Naive B cell (primary cell): ENCODE measurements around the gene CST1. TPM values are rescaled to one million over a fixed set of nuclear protein-coding genes. Genes with fewer than 3 reads are reported as not detected.
"Not testable (repeated sequence)": the region's sequence is repeated elsewhere in the genome, so short reads cannot be mapped to it uniquely, and the experiment has no call there.

Experiments used
- ATAC-seq, 2 donors: fragments of 150-1000 bp; cut with Tn5 transposase; 2 replicates each; pipeline ENCODE4 v1.10.0; 2021; ENCODE audit warnings: low read depth in 2 of 2, mild to moderate bottlenecking in 2 of 2, moderate library complexity in 2 of 2
- DNase-seq: peaks from one replicate; pipeline ENCODE4 v3.0.0; 2022
- H3K27ac Mint-ChIP-seq, 6 donors: one replicate each; pipeline ENCODE4 v1.8.0; 2020 to 2022; ENCODE audit warnings: mild to moderate bottlenecking in 6 of 6, mixed read lengths in 6 of 6, moderate library complexity in 5 of 6, inconsistent platforms in 2 of 6
- H3K27me3 Mint-ChIP-seq, 3 donors: one replicate each; pipeline ENCODE4 v1.8.0; 2021 to 2022; ENCODE audit warnings: mixed read lengths in 3 of 3, mild to moderate bottlenecking in 1 of 3
- H3K36me3 Mint-ChIP-seq, 2 donors: one replicate each; pipeline ENCODE4 v1.8.0; 2020 to 2022; ENCODE audit warnings: mixed read lengths in 2 of 2, inconsistent platforms in 1 of 2, mild to moderate bottlenecking in 1 of 2
- H3K4me1 Mint-ChIP-seq, 3 donors: one replicate each; pipeline ENCODE4 v1.8.0; 2020 to 2022; ENCODE audit warnings: mixed read lengths in 3 of 3, inconsistent platforms in 1 of 3, mild to moderate bottlenecking in 1 of 3, moderate library complexity in 1 of 3
- H3K4me3 Mint-ChIP-seq, 8 donors: one replicate each; pipeline ENCODE4 v1.8.0; 2020 to 2022; ENCODE audit warnings: mild to moderate bottlenecking in 8 of 8, mixed read lengths in 8 of 8, moderate library complexity in 8 of 8, inconsistent platforms in 2 of 8
- H3K9me3 Mint-ChIP-seq, 7 donors: one replicate each; pipeline ENCODE4 v1.8.0; 2020 to 2022; ENCODE audit warnings: mixed read lengths in 7 of 7, mild to moderate bottlenecking in 5 of 7, inconsistent platforms in 2 of 7, moderate library complexity in 1 of 7
- polyA plus RNA-seq, 6 donors: library from polyadenylated mRNA; unstranded; fragments of 300-500 nt; fragmentation: Illumina TruSeq; gene quantifications; one replicate each; pipeline ENCODE4 v1.2.3, GENCODE V29; 2021; ENCODE audit warnings: low read depth in 6 of 6

CST1 gene, protein sequence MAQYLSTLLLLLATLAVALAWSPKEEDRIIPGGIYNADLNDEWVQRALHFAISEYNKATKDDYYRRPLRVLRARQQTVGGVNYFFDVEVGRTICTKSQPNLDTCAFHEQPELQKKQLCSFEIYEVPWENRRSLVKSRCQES
- polyA plus RNA-seq = not detected

- not testable (repeated sequence) for H3K9me3 Mint-ChIP-seq, H3K4me3 Mint-ChIP-seq, H3K36me3 Mint-ChIP-seq, H3K27me3 Mint-ChIP-seq, H3K27ac Mint-ChIP-seq, ATAC-seq, H3K4me1 Mint-ChIP-seq, DNase-seq
Observed at GRCh38 chr20:23750786-23751185, at the start of gene CST1. Gene CST1, minus strand, starts transcription at chr20:23750935. Its CDS starts 69 bp downstream, at chr20:23750866.

- H3K4me1 Mint-ChIP-seq, H3K36me3 Mint-ChIP-seq, H3K27ac Mint-ChIP-seq, ATAC-seq, H3K4me3 Mint-ChIP-seq, H3K9me3 Mint-ChIP-seq, DNase-seq: not testable (repeated sequence)
- H3K27me3 Mint-ChIP-seq = peaks cover 0 to 12% (median 6%) of the 10 kb centered on the region in 3 donors
Observed at GRCh38 chr20:23799216-23799847, 48.6 kb upstream of the CST1 start.

GRCh38 chr20:23795526-23795925 lies 44.8 kb upstream of the CST1 start:
- no peak overlapping the region for H3K4me3 Mint-ChIP-seq
- peaks cover 6 to 20% (median 15%) of the 10 kb centered on the region in 3 donors for H3K27me3 Mint-ChIP-seq
- ATAC-seq (no peak), DNase-seq (no peak)
- no peaks in the 10 kb centered on the region for H3K4me1 Mint-ChIP-seq
- no peak overlapping the region for H3K27ac Mint-ChIP-seq
- peaks cover 0 to 4% (median 0%) of the 10 kb centered on the region in 7 donors for H3K9me3 Mint-ChIP-seq
- H3K36me3 Mint-ChIP-seq = no peaks in the 10 kb centered on the region

DNA sequence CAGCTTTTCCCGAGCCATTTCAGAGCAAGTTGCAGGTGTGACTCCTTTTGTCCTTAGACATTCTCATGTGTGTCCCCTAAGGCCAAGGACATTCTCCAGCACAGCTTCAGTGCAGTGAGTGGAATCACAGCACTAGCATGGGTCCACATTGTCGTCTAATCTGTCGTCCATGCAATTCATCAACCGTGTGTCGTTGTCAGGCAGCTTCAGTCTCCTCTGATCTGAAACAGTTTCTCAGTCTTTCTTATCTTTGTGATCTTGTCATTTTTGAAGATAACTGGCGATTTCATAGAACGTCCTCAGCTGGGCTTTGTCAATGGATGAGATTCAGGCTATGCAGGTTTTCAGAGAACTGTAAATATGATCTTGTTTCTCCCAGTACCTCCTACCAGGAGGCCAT lies 44.1 kb upstream of the CST1 start:
- Mint-ChIP-seq H3K4me1 (no peaks in the 10 kb centered on the region), H3K4me3 (no peak overlapping the region), H3K27me3 (peaks cover 8 to 22% (median 15%) of the 10 kb centered on the region in 3 donors), H3K27ac (no peak overlapping the region), H3K36me3 (no peaks in the 10 kb centered on the region), H3K9me3 (peaks cover 0 to 4% (median 0%) of the 10 kb centered on the region in 7 donors)
- DNase-seq (no peak), ATAC-seq (no peak)

DNA sequence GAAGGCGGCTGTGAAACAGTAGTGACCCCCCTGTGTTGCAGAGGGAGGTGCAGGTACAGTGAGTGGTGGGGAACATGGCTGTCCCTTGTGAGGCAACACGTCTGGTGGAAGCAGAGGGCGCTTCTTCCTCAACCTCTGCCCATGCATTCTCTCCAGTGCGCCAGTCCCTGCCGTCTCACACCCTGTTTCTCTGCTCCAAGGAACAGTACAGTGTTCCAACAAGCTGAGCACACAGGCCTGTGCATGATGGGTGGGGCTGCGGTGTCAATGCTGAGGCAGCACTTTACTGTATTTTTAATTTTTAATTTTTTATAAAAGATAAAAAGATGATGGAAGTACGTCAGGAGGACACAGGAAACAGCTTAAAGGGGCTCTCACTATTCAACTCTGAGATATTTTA lies 43.3 kb upstream of the CST1 start:
- H3K27me3 Mint-ChIP-seq = peaks cover 15 to 28% (median 16%) of the 10 kb centered on the region in 3 donors
- no peak for DNase-seq
- no peak overlapping the region for H3K27ac Mint-ChIP-seq
- ATAC-seq = no peak
- peaks cover 0 to 4% (median 0%) of the 10 kb centered on the region in 7 donors for H3K9me3 Mint-ChIP-seq
- no peak overlapping the region for H3K4me3 Mint-ChIP-seq
- no peaks in the 10 kb centered on the region for H3K4me1 Mint-ChIP-seq
- H3K36me3 Mint-ChIP-seq = no peaks in the 10 kb centered on the region

- H3K4me3 Mint-ChIP-seq = no peak overlapping the region
Observed at GRCh38 chr20:23783447-23783846, 32.7 kb upstream of the CST1 start.

DNA sequence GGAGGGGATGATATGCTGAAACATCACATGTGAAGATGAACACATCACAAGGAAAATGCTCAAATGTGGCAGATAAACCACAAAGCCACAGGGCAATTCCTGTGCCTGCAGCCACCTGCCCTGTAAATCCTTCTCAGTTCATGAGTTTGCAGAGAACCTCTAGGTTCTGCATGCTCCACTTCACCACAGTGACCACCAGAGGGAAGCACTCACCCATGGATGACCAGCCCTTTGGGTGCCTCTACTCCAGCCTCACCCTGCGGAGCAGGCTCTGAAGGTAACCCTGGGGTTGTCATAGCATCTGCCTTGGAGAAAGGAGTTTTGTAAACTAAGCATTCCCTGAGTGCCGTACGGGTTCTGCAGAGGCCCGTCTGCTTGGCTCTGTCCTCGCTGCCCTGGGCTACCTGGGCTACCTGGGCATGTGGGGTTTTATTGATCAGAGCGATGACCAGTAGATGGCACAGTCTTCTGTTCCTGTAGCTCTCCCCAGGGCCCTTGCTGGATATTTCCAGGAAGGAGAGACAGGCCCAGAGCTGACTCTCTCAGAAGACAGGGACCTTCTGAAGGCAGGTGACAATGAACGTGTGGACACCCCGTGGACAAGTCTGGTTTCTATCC lies 31.7 kb upstream of the CST1 start:
- H3K9me3 Mint-ChIP-seq = peaks cover 0 to 2% (median 0%) of the 10 kb centered on the region in 7 donors
- H3K36me3 Mint-ChIP-seq = no peaks in the 10 kb centered on the region
- peaks cover 4 to 7% (median 6%) of the 10 kb centered on the region in 3 donors for H3K27me3 Mint-ChIP-seq
- no peak for ATAC-seq
- DNase-seq = no peak
- no peak overlapping the region for H3K27ac Mint-ChIP-seq
- no peaks in the 10 kb centered on the region for H3K4me1 Mint-ChIP-seq
- no peak overlapping the region for H3K4me3 Mint-ChIP-seq

More at GRCh38 chr20:23783447-23783846, 32.7 kb upstream of the CST1 start:
- Mint-ChIP-seq H3K27me3 (peaks cover 4 to 7% (median 6%) of the 10 kb centered on the region in 3 donors), H3K36me3 (no peaks in the 10 kb centered on the region), H3K9me3 (peaks cover 0 to 3% (median 0%) of the 10 kb centered on the region in 7 donors), H3K4me1 (no peaks in the 10 kb centered on the region), H3K27ac (no peak overlapping the region)
- no peak for ATAC-seq
- DNase-seq = no peak

GRCh38 chr20:23778676-23779075 lies 27.9 kb upstream of the CST1 start:
- not testable (repeated sequence) for DNase-seq, ATAC-seq, H3K9me3 Mint-ChIP-seq, H3K27ac Mint-ChIP-seq, H3K27me3 Mint-ChIP-seq, H3K4me1 Mint-ChIP-seq, H3K36me3 Mint-ChIP-seq, H3K4me3 Mint-ChIP-seq

DNA sequence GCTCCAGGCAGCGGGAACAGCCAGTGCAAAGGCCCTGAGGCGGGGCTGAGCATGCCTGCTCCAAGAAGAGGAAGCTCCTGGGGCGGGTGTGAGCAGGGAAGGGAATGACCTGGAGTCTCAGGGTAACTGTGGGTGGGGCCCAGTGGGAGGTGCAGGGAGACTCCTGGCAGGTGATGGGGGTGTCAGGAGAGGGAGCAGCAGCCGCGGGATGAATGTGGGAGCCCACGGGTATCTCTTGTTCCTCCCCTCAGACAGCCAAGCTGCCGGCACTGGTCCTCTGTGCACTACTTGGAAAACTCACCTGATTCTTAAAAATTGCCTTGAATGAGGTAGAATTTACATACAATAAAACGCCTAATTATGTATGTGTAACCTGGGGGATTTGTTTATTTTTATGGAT lies 26.6 kb upstream of the CST1 start:
- not testable (repeated sequence) for ATAC-seq, H3K36me3 Mint-ChIP-seq, DNase-seq, H3K9me3 Mint-ChIP-seq, H3K4me1 Mint-ChIP-seq, H3K27ac Mint-ChIP-seq, H3K4me3 Mint-ChIP-seq
- H3K27me3 Mint-ChIP-seq = peaks cover 4 to 12% (median 12%) of the 10 kb centered on the region in 3 donors

- no peak overlapping the region for H3K4me3 Mint-ChIP-seq
- no peaks in the 10 kb centered on the region for H3K36me3 Mint-ChIP-seq
- no peak for DNase-seq
- H3K4me1 Mint-ChIP-seq = no peaks in the 10 kb centered on the region
- peaks cover 0 to 4% (median 0%) of the 10 kb centered on the region in 7 donors for H3K9me3 Mint-ChIP-seq
- no peak for ATAC-seq
- H3K27me3 Mint-ChIP-seq = peaks cover 4 to 8% (median 6%) of the 10 kb centered on the region in 3 donors
- H3K27ac Mint-ChIP-seq = no peak overlapping the region
Observed at GRCh38 chr20:23776067-23776771, 25.5 kb upstream of the CST1 start.

DNA sequence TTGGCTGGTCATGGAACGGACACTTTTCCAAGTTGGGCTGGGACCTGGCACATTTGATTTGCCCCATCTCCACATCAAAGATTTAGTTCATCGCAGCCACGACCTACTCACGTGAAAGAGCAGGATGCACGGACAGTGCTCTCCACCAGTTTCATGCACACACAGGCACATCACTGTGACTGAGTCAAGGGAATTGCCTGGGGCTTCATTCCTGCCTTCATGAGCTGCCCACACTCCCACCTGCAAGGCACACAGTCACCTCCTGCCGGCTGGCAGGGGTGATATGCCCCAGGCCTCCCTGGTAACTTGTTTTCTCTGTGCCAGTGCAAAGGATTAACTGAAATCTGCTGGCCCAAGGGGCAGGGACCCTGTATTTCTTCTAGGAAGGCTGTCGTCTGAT lies 23.3 kb upstream of the CST1 start:
- H3K27ac Mint-ChIP-seq = no peak overlapping the region
- peak overlapping the region in 1 of 8 donors; percentile 23 for H3K4me3 Mint-ChIP-seq
- ATAC-seq (no peak), DNase-seq (no peak)
- no peaks in the 10 kb centered on the region for H3K36me3 Mint-ChIP-seq
- H3K27me3 Mint-ChIP-seq = peaks cover 3 to 8% (median 6%) of the 10 kb centered on the region in 3 donors
- no peaks in the 10 kb centered on the region for H3K4me1 Mint-ChIP-seq
- peaks cover 0 to 4% (median 0%) of the 10 kb centered on the region in 7 donors for H3K9me3 Mint-ChIP-seq

DNA sequence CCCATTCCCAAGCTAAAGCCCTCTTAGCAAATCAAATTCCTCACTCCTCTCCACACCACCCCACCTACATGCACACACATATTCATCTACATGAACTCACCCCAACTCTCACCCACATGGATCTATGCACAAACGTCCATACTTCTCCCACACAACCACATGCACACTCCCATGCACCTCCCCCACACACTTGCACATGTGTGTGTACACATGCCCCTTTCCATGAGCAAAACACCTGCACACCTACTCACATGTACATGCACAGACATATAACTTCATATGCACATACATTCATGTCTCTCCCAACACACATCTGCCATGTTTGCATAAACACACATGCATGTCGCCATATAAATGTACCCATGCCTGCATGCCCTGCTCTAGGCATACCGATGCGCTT lies 22.8 kb upstream of the CST1 start:
- Mint-ChIP-seq H3K27me3 (peaks cover 0 to 8% (median 6%) of the 10 kb centered on the region in 3 donors), H3K4me3 (no peak overlapping the region), H3K4me1 (no peaks in the 10 kb centered on the region), H3K9me3 (peaks cover 0 to 4% (median 0%) of the 10 kb centered on the region in 7 donors), H3K27ac (no peak overlapping the region), H3K36me3 (no peaks in the 10 kb centered on the region)
- ATAC-seq (no peak), DNase-seq (no peak)

DNA sequence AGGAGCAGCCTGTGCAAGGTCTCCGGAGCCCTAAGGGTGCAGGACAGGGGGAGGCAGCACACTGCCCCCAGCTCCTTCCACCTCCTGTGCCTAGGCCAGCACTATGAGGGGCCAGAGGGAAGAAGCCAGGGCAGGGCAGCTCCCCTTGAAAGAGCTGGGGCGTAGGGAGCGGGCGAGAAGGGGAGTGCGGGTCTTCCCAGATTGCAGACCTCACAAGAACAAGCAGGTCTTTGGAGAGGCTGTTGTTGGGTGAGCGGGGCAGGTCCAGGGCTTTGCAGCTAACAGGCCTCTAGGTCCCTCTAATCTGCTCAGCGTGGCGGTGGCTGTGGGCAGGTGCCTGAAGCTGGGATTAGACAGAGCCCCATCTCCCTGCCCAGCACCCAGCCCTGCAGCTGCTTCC lies 22.4 kb upstream of the CST1 start:
- Mint-ChIP-seq H3K36me3 (no peaks in the 10 kb centered on the region), H3K4me3 (no peak overlapping the region), H3K27ac (no peak overlapping the region), H3K4me1 (no peaks in the 10 kb centered on the region), H3K27me3 (peaks cover 0 to 8% (median 6%) of the 10 kb centered on the region in 3 donors), H3K9me3 (peaks cover 0 to 4% (median 0%) of the 10 kb centered on the region in 7 donors)
- ATAC-seq = no peak
- no peak for DNase-seq
